C4-2B (cell line): ENCODE measurements around the gene LDB2.

Experiments
- ZFX ChIP-seq: fragments of 450-650 bp; IDR thresholded peaks from 2 replicates; pipeline ENCODE4 v1.6.1; 2017
- TF ChIP-seq, protein P1 (sequence below): fragments of 450-650 bp; conservative IDR thresholded peaks from 2 replicates; pipeline ENCODE4 v1.5.1; 2017; ENCODE audit warnings: mild to moderate bottlenecking

DNA sequence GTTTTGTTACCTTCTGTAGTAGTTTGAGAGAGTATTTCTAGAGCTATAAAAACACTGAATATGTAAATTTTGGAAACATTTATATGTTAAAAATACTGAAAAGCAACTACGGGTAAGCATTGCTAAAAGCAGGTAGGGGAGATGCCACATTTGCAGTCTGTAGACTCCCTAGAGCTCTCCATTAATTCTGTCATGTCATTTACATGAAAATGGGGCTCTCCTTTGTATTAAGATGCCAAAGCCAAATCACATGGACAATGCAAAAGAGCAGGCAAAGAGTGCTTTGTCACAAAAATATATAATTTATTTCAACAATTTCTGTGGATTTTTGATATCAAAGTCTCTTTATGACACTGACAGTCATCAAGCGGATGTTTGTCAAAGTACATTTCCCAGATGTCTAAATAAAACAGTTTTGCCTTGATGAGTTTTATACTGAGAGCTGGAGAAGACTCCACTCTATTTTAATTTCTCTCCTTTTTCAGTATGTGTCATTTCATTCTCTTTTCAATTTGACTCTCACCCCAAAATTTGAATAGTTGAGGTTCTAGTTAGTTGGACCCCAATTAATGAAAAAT is 51.8 kb downstream of the LDB2 start:
- TF ChIP-seq, protein P1, sequence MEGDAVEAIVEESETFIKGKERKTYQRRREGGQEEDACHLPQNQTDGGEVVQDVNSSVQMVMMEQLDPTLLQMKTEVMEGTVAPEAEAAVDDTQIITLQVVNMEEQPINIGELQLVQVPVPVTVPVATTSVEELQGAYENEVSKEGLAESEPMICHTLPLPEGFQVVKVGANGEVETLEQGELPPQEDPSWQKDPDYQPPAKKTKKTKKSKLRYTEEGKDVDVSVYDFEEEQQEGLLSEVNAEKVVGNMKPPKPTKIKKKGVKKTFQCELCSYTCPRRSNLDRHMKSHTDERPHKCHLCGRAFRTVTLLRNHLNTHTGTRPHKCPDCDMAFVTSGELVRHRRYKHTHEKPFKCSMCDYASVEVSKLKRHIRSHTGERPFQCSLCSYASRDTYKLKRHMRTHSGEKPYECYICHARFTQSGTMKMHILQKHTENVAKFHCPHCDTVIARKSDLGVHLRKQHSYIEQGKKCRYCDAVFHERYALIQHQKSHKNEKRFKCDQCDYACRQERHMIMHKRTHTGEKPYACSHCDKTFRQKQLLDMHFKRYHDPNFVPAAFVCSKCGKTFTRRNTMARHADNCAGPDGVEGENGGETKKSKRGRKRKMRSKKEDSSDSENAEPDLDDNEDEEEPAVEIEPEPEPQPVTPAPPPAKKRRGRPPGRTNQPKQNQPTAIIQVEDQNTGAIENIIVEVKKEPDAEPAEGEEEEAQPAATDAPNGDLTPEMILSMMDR: no peak
- no peak for TF ChIP-seq ZFX
